ENCODE data around the gene MBOAT1. TPM values are rescaled to one million over a fixed set of nuclear protein-coding genes. Genes with fewer than 3 reads are reported as not detected.

MBOAT1 gene
- total RNA-seq, 1 donor from 2014 or later: 9.6 TPM

DNA sequence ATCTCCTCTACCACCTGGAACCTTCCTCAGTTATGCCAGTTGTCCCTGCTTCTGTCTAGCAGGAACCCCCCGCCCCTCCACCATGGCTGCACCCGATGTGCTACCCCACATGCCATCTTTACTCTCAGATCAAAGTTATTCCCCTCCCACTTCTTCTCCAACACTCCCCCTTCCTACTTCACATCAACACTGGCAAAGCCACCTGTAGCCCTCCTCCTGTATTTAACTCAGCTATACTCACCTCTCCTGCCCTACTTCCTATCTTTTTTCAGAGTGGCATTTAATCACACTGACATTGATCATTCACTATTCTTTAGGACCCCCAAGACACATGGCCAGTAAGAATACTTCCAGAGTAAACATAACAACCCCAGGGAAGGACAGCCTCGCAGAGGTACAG, 84.3 kb downstream of the MBOAT1 start:
- H3K27ac ChIP-seq: no peak overlapping the region
- H3K4me1 ChIP-seq: peaks cover 6% of the 10 kb centered on the region
- intact Hi-C loops (cut with DNase I): no loop called here
- H3K27me3 ChIP-seq: no peaks in the 10 kb centered on the region
- peaks cover 0 to 7% of the 10 kb centered on the region in 2 donors for H3K36me3 ChIP-seq
- TF ChIP-seq POLR2A (IDR thresholded peaks at IDR 0.05) (no peak), CTCF (IDR thresholded peaks at IDR 0.05) (no peak), POLR2AphosphoS5 (IDR thresholded peaks at IDR 0.05; ENCODE audit: insufficient read depth in 1 of 2, low read depth in 1 of 2) (no peak)
- no peaks in the 10 kb centered on the region for H3K9me3 ChIP-seq
- no peak for DNase-seq (ENCODE audit: extremely low spot score in 2 of 2)
- no peak overlapping the region for H3K4me3 ChIP-seq

- Histone ChIP-seq H3K27me3 (no peaks in the 10 kb centered on the region), H3K4me1 (peaks cover 6% of the 10 kb centered on the region), H3K9me3 (no peaks in the 10 kb centered on the region), H3K4me3 (no peak overlapping the region), H3K36me3 (peaks cover 0 to 7% of the 10 kb centered on the region in 2 donors), H3K27ac (peak overlapping the region; percentile 56)
- peak; percentile 39 to 71 (median 64) for TF ChIP-seq CTCF (IDR thresholded peaks at IDR 0.05)
- no peak for TF ChIP-seq POLR2AphosphoS5 (IDR thresholded peaks at IDR 0.05; ENCODE audit: insufficient read depth in 1 of 2, low read depth in 1 of 2)
- intact Hi-C loops (cut with DNase I): no loop called here
- no peak for DNase-seq (ENCODE audit: extremely low spot score in 2 of 2)
Measured at GRCh38 chr6:20126789-20127653, 85.2 kb downstream of the MBOAT1 start.

- peaks cover 6% of the 10 kb centered on the region for H3K4me1 ChIP-seq
Measured at GRCh38 chr6:20126102-20126752, 86.0 kb downstream of the MBOAT1 start.

GRCh38 chr6:20124545-20124944, 87.7 kb downstream of the MBOAT1 start:
- Histone ChIP-seq H3K4me3 (no peak overlapping the region), H3K36me3 (peaks cover 0 to 16% of the 10 kb centered on the region in 2 donors), H3K9me3 (no peaks in the 10 kb centered on the region), H3K4me1 (peaks cover 6% of the 10 kb centered on the region), H3K27me3 (no peaks in the 10 kb centered on the region), H3K27ac (no peak overlapping the region)
- DNase-seq (ENCODE audit: extremely low spot score in 2 of 2): no peak
- TF ChIP-seq CTCF (IDR thresholded peaks at IDR 0.05) (no peak), POLR2AphosphoS5 (IDR thresholded peaks at IDR 0.05; ENCODE audit: insufficient read depth in 1 of 2, low read depth in 1 of 2) (no peak), POLR2A (IDR thresholded peaks at IDR 0.05) (no peak)
- intact Hi-C loops (cut with DNase I): no loop called here

More at GRCh38 chr6:20126102-20126752, 86.0 kb downstream of the MBOAT1 start:
- H3K4me3 ChIP-seq: no peak overlapping the region
- no peaks in the 10 kb centered on the region for H3K9me3 ChIP-seq
- H3K27me3 ChIP-seq: no peaks in the 10 kb centered on the region
- intact Hi-C loops (cut with DNase I): no loop called here
- peak overlapping the region; percentile 56 for H3K27ac ChIP-seq
- DNase-seq (ENCODE audit: extremely low spot score in 2 of 2): no peak
- TF ChIP-seq POLR2AphosphoS5 (IDR thresholded peaks at IDR 0.05; ENCODE audit: insufficient read depth in 1 of 2, low read depth in 1 of 2) (no peak), POLR2A (IDR thresholded peaks at IDR 0.05) (no peak), CTCF (IDR thresholded peaks at IDR 0.05) (no peak)
- peaks cover 0 to 9% of the 10 kb centered on the region in 2 donors for H3K36me3 ChIP-seq
